ENCODE data around the gene TSPAN9. TPM values are rescaled to one million over a fixed set of nuclear protein-coding genes. Genes with fewer than 3 reads are reported as not detected.

The TSPAN9 gene
- polyA plus RNA-seq, 3 donors: 0.15 to 0.34 (median 0.25) TPM

- Mint-ChIP-seq H3K9me3 (peaks cover 19 to 47% (median 30%) of the 10 kb centered on the region in 7 donors), H3K4me3 (no peak overlapping the region), H3K27ac (no peak overlapping the region), H3K4me1 (peaks cover 6% of the 10 kb centered on the region), H3K36me3 (no peaks in the 10 kb centered on the region), H3K27me3 (ENCODE audit: low read depth in 3 of 3) (peaks cover 8 to 46% (median 23%) of the 10 kb centered on the region in 3 donors)
- no peak for DNase-seq
- Histone ChIP-seq H3K4me2 (replicated peaks; ENCODE audit: extremely low read depth, low read length, poor library complexity, severe bottlenecking) (no peak overlapping the region), H2AFZ (ENCODE audit: insufficient read depth, low read depth, low read length, poor library complexity, severe bottlenecking) (no peak overlapping the region), H3K9me3 (replicated peaks in 1 of 2; ENCODE audit: control insufficient read depth in 1 of 2, insufficient read depth in 1 of 2, low read length in 2 of 2) (peaks cover 7 to 10% of the 10 kb centered on the region in 2 donors), H3K4me1 (ENCODE audit: control insufficient read depth in 1 of 2, insufficient read depth in 2 of 2, low read length in 2 of 2) (no peaks in the 10 kb centered on the region), H3K79me2 (ENCODE audit: insufficient read depth, low read length) (no peaks in the 10 kb centered on the region), H3K4me3 (replicated peaks in 1 of 3; ENCODE audit: low read depth in 2 of 3, low read length in 3 of 3) (no peak overlapping the region), H3K36me3 (replicated peaks in 1 of 2; ENCODE audit: control insufficient read depth in 1 of 2, insufficient read depth in 2 of 2, low read length in 2 of 2) (no peaks in the 10 kb centered on the region), H4K20me1 (ENCODE audit: insufficient read depth, low read length) (no peaks in the 10 kb centered on the region), H3K27me3 (ENCODE audit: control insufficient read depth in 2 of 2, insufficient read depth in 2 of 2, low read length in 2 of 2) (peaks cover 0 to 3% of the 10 kb centered on the region in 2 donors), H3K9ac (ENCODE audit: insufficient read depth, low read length, poor library complexity, severe bottlenecking) (no peak overlapping the region), H3K27ac (ENCODE audit: low read depth in 1 of 2, low read length in 2 of 2) (no peak overlapping the region)
- TF ChIP-seq CTCF (IDR thresholded peaks at IDR 0.05): no peak
- intact Hi-C loops (cut with micrococcal nuclease): no loop called here
- no CpG with 5 or more reads among the region's 3 CpGs for WGBS (ENCODE audit: insufficient coverage)
Observed at GRCh38 chr12:3099146-3099545, 22.0 kb downstream of the TSPAN9 start.

- Histone ChIP-seq H3K36me3 (replicated peaks in 1 of 2; ENCODE audit: control insufficient read depth in 1 of 2, insufficient read depth in 2 of 2, low read length in 2 of 2) (no peaks in the 10 kb centered on the region), H4K20me1 (ENCODE audit: insufficient read depth, low read length) (no peaks in the 10 kb centered on the region), H3K27ac (ENCODE audit: low read depth in 1 of 2, low read length in 2 of 2) (no peak overlapping the region), H3K9me3 (replicated peaks in 1 of 2; ENCODE audit: control insufficient read depth in 1 of 2, insufficient read depth in 1 of 2, low read length in 2 of 2) (peaks cover 7 to 10% of the 10 kb centered on the region in 2 donors), H3K9ac (ENCODE audit: insufficient read depth, low read length, poor library complexity, severe bottlenecking) (no peak overlapping the region), H2AFZ (ENCODE audit: insufficient read depth, low read depth, low read length, poor library complexity, severe bottlenecking) (no peak overlapping the region), H3K27me3 (ENCODE audit: control insufficient read depth in 2 of 2, insufficient read depth in 2 of 2, low read length in 2 of 2) (peaks cover 0 to 3% of the 10 kb centered on the region in 2 donors), H3K4me3 (replicated peaks in 1 of 3; ENCODE audit: low read depth in 2 of 3, low read length in 3 of 3) (no peak overlapping the region), H3K4me2 (replicated peaks; ENCODE audit: extremely low read depth, low read length, poor library complexity, severe bottlenecking) (no peak overlapping the region), H3K4me1 (ENCODE audit: control insufficient read depth in 1 of 2, insufficient read depth in 2 of 2, low read length in 2 of 2) (no peaks in the 10 kb centered on the region), H3K79me2 (ENCODE audit: insufficient read depth, low read length) (no peaks in the 10 kb centered on the region)
- TF ChIP-seq CTCF (IDR thresholded peaks at IDR 0.05): no peak
- Mint-ChIP-seq H3K27ac (no peak overlapping the region), H3K9me3 (peaks cover 19 to 43% (median 26%) of the 10 kb centered on the region in 7 donors), H3K36me3 (no peaks in the 10 kb centered on the region), H3K4me1 (peaks cover 6% of the 10 kb centered on the region), H3K4me3 (no peak overlapping the region), H3K27me3 (ENCODE audit: low read depth in 3 of 3) (peaks cover 8 to 55% (median 20%) of the 10 kb centered on the region in 3 donors)
- intact Hi-C loops (cut with micrococcal nuclease): no loop called here
- no peak for DNase-seq
- WGBS (ENCODE audit: insufficient coverage): 91% methylated on average over 7 of the region's 10 CpGs
Observed at GRCh38 chr12:3101309-3102024, 24.3 kb downstream of the TSPAN9 start.
